ENCODE results near the gene L2HGDH.

GRCh38 chr14:50310445-50310844 lies 1.6 kb downstream of the L2HGDH start:
- TF ChIP-seq, protein P1, sequence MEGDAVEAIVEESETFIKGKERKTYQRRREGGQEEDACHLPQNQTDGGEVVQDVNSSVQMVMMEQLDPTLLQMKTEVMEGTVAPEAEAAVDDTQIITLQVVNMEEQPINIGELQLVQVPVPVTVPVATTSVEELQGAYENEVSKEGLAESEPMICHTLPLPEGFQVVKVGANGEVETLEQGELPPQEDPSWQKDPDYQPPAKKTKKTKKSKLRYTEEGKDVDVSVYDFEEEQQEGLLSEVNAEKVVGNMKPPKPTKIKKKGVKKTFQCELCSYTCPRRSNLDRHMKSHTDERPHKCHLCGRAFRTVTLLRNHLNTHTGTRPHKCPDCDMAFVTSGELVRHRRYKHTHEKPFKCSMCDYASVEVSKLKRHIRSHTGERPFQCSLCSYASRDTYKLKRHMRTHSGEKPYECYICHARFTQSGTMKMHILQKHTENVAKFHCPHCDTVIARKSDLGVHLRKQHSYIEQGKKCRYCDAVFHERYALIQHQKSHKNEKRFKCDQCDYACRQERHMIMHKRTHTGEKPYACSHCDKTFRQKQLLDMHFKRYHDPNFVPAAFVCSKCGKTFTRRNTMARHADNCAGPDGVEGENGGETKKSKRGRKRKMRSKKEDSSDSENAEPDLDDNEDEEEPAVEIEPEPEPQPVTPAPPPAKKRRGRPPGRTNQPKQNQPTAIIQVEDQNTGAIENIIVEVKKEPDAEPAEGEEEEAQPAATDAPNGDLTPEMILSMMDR (IDR thresholded peaks at IDR 0.05) = no peak
- TF ChIP-seq POLR2A (IDR thresholded peaks at IDR 0.05) (no peak), POLR2AphosphoS5 (IDR thresholded peaks at IDR 0.05) (no peak)

All from stomach (tissue), 4 donors.